Suppressor macrophage treated with lipopolysaccharide for 4 hours (primary cell): Measurements from ENCODE around the gene TESK2.
"Not testable (repeated sequence)": the region's sequence is repeated elsewhere in the genome, so short reads cannot be mapped to it uniquely, and the experiment has no call there.

Experiments
- DNase-seq: peaks from one replicate; pipeline ENCODE4 v3.0.0-alpha.2; 2020

The TESK2 gene, protein sequence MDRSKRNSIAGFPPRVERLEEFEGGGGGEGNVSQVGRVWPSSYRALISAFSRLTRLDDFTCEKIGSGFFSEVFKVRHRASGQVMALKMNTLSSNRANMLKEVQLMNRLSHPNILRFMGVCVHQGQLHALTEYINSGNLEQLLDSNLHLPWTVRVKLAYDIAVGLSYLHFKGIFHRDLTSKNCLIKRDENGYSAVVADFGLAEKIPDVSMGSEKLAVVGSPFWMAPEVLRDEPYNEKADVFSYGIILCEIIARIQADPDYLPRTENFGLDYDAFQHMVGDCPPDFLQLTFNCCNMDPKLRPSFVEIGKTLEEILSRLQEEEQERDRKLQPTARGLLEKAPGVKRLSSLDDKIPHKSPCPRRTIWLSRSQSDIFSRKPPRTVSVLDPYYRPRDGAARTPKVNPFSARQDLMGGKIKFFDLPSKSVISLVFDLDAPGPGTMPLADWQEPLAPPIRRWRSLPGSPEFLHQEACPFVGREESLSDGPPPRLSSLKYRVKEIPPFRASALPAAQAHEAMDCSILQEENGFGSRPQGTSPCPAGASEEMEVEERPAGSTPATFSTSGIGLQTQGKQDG

GRCh38 chr1:45490626-45491486, at the start of gene TESK2:
TSS of gene TESK2 (minus strand) at chr1:45491163. CDS start at chr1:45457785, 33,378 bp downstream.
- peak; percentile 98 for DNase-seq

GRCh38 chr1:45536886-45537285, 45.9 kb upstream of the TESK2 start:
- no peak for DNase-seq

DNA sequence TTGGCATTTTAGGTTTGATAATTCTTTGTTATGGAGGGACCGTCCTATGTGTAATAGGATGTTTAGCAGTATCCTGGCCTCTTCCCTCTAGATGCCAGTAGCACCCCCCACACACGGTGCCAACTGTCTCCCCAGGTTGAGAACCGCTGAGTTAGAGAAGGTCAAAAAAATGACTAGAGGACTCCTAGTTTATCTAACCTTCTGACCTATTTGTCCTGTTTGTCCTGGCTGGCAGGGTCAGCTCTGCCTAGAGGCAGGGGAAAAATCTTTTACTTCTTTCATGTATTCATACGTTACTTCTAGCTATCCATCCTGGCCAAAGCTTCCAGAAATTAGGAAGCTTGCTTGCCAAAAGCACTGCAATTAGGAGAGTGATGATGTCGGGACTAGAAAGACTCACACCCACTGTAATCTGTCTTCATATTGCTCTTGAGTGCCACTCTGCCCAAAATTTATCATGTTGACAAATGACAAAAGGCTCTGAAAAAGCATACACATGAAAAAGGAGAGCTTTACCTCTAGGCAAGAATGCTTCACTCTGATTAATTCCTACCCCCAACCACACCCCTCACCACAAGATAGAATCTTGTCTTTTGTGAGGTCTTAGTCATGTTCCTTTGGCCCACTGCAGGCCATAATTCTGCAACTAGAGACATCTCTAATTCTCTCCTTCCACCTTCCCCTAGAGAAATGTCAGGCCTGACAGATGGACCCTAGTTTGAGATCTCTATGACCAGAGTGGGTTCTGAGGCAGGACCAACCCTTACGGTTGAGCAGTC, 45.2 kb upstream of the TESK2 start:
- DNase-seq: no peak

DNA sequence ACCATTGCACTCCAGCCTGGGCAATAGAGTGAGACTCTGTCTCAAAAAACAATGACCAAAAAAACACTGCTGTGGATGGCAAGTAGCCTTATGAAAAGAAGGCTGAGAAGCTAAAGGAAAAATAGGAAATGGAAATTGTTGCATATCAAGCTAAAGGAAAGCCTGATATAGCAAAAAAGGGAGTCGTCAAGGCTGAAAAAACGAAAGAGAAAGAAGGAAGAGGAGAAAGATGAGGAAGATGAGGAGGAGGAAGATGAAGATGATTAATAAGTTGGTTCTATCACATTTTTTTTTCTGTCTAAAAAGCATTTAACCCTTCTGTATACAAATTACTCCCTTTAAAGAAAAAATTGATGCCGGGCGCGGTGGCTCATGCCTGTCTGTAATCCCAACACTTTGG, 40.9 kb upstream of the TESK2 start:
- DNase-seq: peak; percentile 69

- no peak for DNase-seq
These were observed 39.7 kb upstream of the TESK2 start for GRCh38 chr1:45530632-45531135.

DNA sequence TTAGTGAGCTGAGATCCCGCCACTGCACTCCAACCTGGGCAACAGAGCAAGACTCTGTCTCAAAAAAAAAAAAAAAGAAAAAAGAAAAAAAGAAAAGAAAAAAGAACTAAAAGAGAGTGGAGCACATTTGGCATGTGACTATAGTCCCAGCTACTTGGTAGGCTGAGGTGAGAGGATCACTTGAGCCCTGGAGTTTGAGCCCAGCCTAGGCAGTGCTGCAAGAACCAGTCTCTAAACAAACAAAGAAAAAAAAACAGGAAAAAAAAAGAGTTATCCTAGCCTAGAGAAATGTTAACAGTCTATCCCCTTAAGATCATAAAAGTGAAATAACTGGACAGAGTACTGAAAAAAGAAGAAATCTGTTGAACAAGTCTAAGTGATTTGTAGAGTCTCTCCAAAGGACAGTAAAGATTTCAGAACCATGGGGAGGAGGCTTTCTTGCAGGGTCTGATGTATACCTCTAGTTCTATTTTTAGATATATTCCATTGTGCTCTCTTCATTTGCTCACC, 35.2 kb upstream of the TESK2 start:
- DNase-seq: no peak

- not testable (repeated sequence) for DNase-seq
These were observed 33.0 kb upstream of the TESK2 start for GRCh38 chr1:45523975-45524374.

DNA sequence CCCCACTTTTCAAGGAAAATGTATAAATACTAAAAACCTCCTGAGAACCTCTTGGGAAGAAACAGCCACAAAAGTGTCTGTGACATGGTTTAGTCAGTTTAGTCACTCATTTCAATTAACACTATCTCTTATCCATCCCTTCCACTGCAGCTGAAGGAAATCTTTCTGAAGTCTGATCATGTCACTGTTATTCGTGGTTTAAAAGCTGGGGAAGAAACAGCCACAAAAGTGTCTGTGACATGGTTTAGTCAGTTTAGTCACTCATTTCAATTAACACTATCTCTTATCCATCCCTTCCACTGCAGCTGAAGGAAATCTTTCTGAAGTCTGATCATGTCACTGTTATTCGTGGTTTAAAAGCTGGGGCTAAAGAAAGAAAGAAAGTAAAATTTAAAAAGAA, 32.6 kb upstream of the TESK2 start:
- not testable (repeated sequence) for DNase-seq

DNA sequence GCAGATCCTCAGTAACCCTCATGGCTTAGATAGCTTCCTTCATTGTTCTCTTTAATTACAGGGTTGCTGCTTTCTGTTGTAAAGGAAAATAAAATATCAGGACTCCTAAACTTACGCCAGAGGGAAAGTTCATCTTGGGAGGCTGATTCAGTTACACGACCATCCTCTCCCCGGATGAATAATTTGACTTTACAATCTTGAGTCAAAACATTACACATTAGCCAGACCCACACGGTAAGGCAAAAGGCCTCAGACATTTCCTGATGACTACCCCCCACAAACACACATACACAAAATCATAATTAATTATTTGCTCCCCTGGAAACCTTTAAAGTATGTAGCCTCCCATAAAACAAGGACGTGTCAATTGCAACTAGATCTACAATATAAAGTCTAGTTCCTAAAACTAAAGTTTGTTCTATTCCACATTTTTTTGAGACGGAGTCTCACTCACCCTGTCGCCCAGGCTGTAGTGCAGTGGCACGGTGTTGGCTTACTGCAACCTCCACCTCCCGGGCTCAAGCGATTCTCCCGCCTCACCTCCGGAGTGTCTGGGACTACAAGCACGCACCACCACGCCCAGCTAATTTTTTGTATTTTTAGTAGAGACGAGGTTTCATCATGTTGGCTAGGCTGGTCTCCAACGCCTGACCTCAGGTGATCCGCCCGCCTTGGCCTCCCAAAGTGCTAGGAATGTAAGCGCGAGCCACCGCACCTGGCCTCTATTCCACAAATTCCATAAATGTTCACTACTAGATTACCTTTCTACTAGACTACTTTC, 31.6 kb upstream of the TESK2 start:
- peak; percentile 53 for DNase-seq

- peak; percentile 99 for DNase-seq
These were observed 30.7 kb upstream of the TESK2 start, which contains the start of gene PRDX1 for GRCh38 chr1:45521413-45522323. TSS of gene PRDX1 (minus strand) at chr1:45521884. CDS start at chr1:45519043, 2,841 bp downstream.

GRCh38 chr1:45519774-45520173, 28.8 kb upstream of the TESK2 start:
- not testable (repeated sequence) for DNase-seq

GRCh38 chr1:45518910-45519309, 27.9 kb upstream of the TESK2 start:
- DNase-seq: no peak

- DNase-seq: not testable (repeated sequence)
These were observed 27.4 kb upstream of the TESK2 start for GRCh38 chr1:45518366-45518765.

DNA sequence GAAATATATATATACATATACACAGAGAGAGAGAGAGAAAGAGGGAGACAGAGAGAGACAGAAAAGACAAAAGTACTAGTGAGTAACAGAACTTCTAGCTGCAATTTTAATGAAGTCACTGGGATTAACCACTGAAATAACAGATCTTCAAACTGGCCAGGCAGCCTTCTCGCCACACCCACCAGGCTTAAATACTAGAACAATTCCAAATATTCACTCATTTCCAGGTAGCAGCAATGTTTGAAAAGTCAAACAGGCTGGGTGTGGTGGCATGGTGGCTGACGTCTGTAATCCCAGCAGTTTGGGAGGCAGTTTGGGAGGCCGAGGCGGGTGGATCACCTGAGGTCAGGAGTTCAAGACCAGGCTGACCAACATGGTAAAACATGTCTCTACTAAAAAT, 25.5 kb upstream of the TESK2 start:
- DNase-seq: no peak

DNA sequence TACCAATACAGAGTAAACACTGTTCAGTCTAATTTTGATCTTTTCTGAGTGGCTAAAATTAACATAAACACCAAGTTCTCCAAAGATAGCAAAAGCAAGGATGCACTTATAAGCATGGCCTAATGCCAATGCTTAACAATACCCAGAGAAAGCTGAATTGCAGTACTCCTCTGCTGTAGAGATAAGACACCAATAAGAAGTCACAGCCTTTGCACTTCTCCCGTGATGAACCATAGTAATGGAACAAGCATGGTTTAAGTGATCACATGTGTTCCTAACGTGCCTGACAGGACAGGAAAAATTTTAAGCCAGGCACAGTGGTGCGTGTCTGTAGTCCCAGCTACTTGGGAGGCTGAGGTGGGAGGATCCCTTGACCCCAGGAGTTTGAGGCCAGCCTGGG, 25.1 kb upstream of the TESK2 start:
- no peak for DNase-seq

DNA sequence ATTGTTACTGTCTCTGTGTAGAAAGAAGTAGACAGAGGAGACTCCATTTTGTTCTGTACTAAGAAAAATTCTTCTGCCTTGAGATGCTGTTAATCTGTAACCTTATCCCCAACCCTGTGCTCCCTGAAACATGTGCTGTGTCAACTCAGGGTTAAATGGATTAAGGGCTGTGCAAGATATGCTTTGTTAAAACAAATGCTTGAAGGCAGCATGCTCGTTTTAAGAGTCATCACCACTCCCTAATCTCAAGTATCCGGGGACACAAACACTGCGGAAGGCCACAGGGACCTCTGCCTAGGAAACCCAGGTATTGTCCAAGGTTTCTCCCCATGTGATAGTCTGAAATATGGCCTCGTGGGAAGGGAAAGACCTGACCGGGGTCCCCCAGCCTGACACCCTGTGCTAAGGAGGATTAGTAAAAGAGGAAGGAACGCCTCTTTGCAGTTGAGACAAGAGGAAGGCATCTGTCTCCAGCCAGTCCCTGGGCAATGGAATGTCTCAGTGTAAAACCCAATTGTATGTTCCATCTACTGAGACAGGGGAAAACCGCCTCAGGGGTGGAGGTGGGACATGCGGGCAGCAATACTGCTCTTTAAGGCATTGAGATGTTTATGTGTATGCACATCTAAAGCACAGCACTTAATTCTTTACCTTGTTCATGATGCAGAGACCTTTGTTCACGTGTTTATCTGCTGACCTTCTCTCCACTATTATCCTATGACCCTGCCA, 22.7 kb upstream of the TESK2 start:
- not testable (repeated sequence) for DNase-seq

GRCh38 chr1:45512641-45513054, 21.7 kb upstream of the TESK2 start:
- peak; percentile 84 for DNase-seq

- no peak for DNase-seq
These were observed 20.1 kb upstream of the TESK2 start for GRCh38 chr1:45510972-45511527.
